ENCODE measurements around the gene SASH1.
"Not testable (repeated sequence)": the region's sequence is repeated elsewhere in the genome, so short reads cannot be mapped to it uniquely, and the experiment has no call there.

The SASH1 gene

GRCh38 chr6:148578837-148579565 is 236.4 kb downstream of the SASH1 start:
- no peaks in the 10 kb centered on the region for H4K20me1 ChIP-seq (ENCODE audit: insufficient read depth, low read length)
- no peaks in the 10 kb centered on the region for H3F3A ChIP-seq (ENCODE audit: insufficient read depth, low read length)
- H3K27ac ChIP-seq (ENCODE audit: low read length), result no peak overlapping the region
- DNase-seq, result no peak
- H3K79me2 ChIP-seq (ENCODE audit: low read length), result no peaks in the 10 kb centered on the region
- H3K4me1 ChIP-seq (ENCODE audit: low read length), result no peaks in the 10 kb centered on the region
- no peaks in the 10 kb centered on the region for H3K9me3 ChIP-seq (replicated peaks; ENCODE audit: insufficient read depth, low read length)
- H2AFZ ChIP-seq (ENCODE audit: low read length), result no peak overlapping the region
- H3K36me3 ChIP-seq (replicated peaks; ENCODE audit: insufficient read depth, low read length), result no peaks in the 10 kb centered on the region
- TF ChIP-seq EZH2 (optimal IDR thresholded peaks at IDR 0.05; ENCODE audit: low read depth, low read length) (no peak), EZH2phosphoT487 (IDR thresholded peaks at IDR 0.05; ENCODE audit: low read length) (no peak)
- TF ChIP-seq, protein P1, sequence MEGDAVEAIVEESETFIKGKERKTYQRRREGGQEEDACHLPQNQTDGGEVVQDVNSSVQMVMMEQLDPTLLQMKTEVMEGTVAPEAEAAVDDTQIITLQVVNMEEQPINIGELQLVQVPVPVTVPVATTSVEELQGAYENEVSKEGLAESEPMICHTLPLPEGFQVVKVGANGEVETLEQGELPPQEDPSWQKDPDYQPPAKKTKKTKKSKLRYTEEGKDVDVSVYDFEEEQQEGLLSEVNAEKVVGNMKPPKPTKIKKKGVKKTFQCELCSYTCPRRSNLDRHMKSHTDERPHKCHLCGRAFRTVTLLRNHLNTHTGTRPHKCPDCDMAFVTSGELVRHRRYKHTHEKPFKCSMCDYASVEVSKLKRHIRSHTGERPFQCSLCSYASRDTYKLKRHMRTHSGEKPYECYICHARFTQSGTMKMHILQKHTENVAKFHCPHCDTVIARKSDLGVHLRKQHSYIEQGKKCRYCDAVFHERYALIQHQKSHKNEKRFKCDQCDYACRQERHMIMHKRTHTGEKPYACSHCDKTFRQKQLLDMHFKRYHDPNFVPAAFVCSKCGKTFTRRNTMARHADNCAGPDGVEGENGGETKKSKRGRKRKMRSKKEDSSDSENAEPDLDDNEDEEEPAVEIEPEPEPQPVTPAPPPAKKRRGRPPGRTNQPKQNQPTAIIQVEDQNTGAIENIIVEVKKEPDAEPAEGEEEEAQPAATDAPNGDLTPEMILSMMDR (IDR thresholded peaks at IDR 0.05; ENCODE audit: low read length), result no peak
- no peak overlapping the region for H3K4me3 ChIP-seq (ENCODE audit: low read length)
- H3K9ac ChIP-seq (ENCODE audit: low read length), result no peak overlapping the region
- H3K4me2 ChIP-seq (ENCODE audit: low read depth, low read length), result no peak overlapping the region
- no peaks in the 10 kb centered on the region for H3K27me3 ChIP-seq (replicated peaks; ENCODE audit: insufficient read depth, low read length)
- H3K9me2 ChIP-seq (replicated peaks; ENCODE audit: insufficient read depth, low read length), result no peaks in the 10 kb centered on the region

DNA sequence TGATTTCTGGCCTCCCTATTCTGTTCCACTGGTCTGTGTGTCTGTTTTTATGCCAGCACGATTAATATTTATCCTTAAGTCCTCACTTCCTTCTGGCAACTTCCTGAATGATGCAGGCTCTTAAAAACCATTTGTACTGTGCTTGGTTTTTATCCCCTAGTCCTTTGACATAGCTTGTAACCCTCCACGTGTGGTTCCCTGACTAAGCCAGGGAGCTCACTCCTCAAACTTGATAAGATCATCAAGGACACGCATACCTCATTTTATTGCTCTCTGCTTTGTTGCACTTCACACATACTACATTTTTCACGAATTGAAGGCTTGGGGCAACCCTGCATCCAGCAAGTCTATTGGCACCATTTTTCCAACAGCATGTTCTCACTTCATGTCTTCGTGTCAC is 237.8 kb downstream of the SASH1 start:
- Histone ChIP-seq H3K9me2 (replicated peaks; ENCODE audit: insufficient read depth, low read length) (no peaks in the 10 kb centered on the region), H3K4me3 (ENCODE audit: low read length) (no peak overlapping the region), H3K9me3 (replicated peaks; ENCODE audit: insufficient read depth, low read length) (no peaks in the 10 kb centered on the region), H3K4me1 (ENCODE audit: low read length) (no peaks in the 10 kb centered on the region), H2AFZ (ENCODE audit: low read length) (no peak overlapping the region), H4K20me1 (ENCODE audit: insufficient read depth, low read length) (no peaks in the 10 kb centered on the region), H3K4me2 (ENCODE audit: low read depth, low read length) (no peak overlapping the region), H3K79me2 (ENCODE audit: low read length) (no peaks in the 10 kb centered on the region), H3K27me3 (replicated peaks; ENCODE audit: insufficient read depth, low read length) (no peaks in the 10 kb centered on the region), H3K9ac (ENCODE audit: low read length) (no peak overlapping the region), H3K27ac (ENCODE audit: low read length) (no peak overlapping the region), H3K36me3 (replicated peaks; ENCODE audit: insufficient read depth, low read length) (no peaks in the 10 kb centered on the region), H3F3A (ENCODE audit: insufficient read depth, low read length) (no peaks in the 10 kb centered on the region)
- TF ChIP-seq EZH2 (optimal IDR thresholded peaks at IDR 0.05; ENCODE audit: low read depth, low read length), result no peak
- TF ChIP-seq, protein P1 (IDR thresholded peaks at IDR 0.05; ENCODE audit: low read length), result no peak
- no peak for TF ChIP-seq EZH2phosphoT487 (IDR thresholded peaks at IDR 0.05; ENCODE audit: low read length)
- DNase-seq, result no peak

DNA sequence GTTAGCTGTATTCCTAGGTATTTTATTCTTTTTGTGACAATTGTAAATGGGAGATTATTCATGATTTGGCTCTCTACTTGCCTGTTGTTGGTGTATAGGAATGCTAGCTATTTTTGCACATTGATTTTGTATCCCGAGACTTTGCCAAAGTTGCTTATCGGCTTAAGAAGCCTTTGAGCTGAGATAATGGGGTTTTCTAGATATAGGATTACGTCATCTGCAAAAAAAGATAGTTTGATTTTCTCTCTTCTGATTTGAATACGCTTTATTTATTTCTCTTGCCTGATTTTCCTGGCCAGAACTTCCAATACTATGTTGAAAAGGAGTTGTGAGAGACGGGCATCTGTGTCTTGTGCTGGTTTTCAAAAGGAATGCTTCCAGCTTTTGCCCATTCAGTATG is 241.0 kb downstream of the SASH1 start:
- Histone ChIP-seq H3K9ac (ENCODE audit: low read length) (no peak overlapping the region), H3K9me3 (replicated peaks; ENCODE audit: insufficient read depth, low read length) (no peaks in the 10 kb centered on the region), H3K27ac (ENCODE audit: low read length) (no peak overlapping the region), H3F3A (ENCODE audit: insufficient read depth, low read length) (no peaks in the 10 kb centered on the region), H3K4me1 (ENCODE audit: low read length) (no peaks in the 10 kb centered on the region), H2AFZ (ENCODE audit: low read length) (no peak overlapping the region), H4K20me1 (ENCODE audit: insufficient read depth, low read length) (no peaks in the 10 kb centered on the region), H3K9me2 (replicated peaks; ENCODE audit: insufficient read depth, low read length) (no peaks in the 10 kb centered on the region), H3K79me2 (ENCODE audit: low read length) (no peaks in the 10 kb centered on the region), H3K4me2 (ENCODE audit: low read depth, low read length) (no peak overlapping the region), H3K36me3 (replicated peaks; ENCODE audit: insufficient read depth, low read length) (no peaks in the 10 kb centered on the region), H3K27me3 (replicated peaks; ENCODE audit: insufficient read depth, low read length) (no peaks in the 10 kb centered on the region), H3K4me3 (ENCODE audit: low read length) (no peak overlapping the region)
- no peak for DNase-seq
- TF ChIP-seq, protein P1 (IDR thresholded peaks at IDR 0.05; ENCODE audit: low read length), result no peak
- TF ChIP-seq EZH2 (optimal IDR thresholded peaks at IDR 0.05; ENCODE audit: low read depth, low read length) (no peak), EZH2phosphoT487 (IDR thresholded peaks at IDR 0.05; ENCODE audit: low read length) (no peak)

DNA sequence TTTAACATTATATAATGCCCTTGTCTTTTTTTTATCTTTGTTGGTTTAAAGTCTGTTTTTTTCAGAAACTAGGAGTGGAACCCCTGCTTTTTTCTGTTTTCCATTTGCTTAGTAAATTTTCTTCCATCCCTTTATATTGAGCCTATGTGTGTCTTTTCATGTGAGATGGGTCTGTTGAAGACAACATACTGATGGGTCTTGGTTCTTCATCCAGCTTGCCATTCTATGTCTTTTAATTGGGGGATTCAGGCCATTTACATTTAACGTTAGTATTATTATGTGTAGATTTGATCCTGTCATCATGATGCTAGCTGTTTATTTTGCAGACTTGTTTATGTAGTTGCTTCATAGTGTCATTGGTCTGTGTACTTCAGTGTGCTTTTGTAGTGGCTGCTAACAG is 243.0 kb downstream of the SASH1 start:
- H3K79me2 ChIP-seq (ENCODE audit: low read length); H3K9ac ChIP-seq (ENCODE audit: low read length); H3K4me3 ChIP-seq (ENCODE audit: low read length); H3F3A ChIP-seq (ENCODE audit: insufficient read depth, low read length); H3K9me3 ChIP-seq (replicated peaks; ENCODE audit: insufficient read depth, low read length); H3K27ac ChIP-seq (ENCODE audit: low read length); H4K20me1 ChIP-seq (ENCODE audit: insufficient read depth, low read length); H2AFZ ChIP-seq (ENCODE audit: low read length); H3K9me2 ChIP-seq (replicated peaks; ENCODE audit: insufficient read depth, low read length); H3K27me3 ChIP-seq (replicated peaks; ENCODE audit: insufficient read depth, low read length); H3K4me2 ChIP-seq (ENCODE audit: low read depth, low read length); H3K36me3 ChIP-seq (replicated peaks; ENCODE audit: insufficient read depth, low read length); H3K4me1 ChIP-seq (ENCODE audit: low read length); DNase-seq: not testable (repeated sequence)
